Daoy (cell line): ENCODE measurements around the gene MMP11. TPM values are rescaled to one million over a fixed set of nuclear protein-coding genes. Genes with fewer than 3 reads are reported as not detected.
A peak's percentile ranks its signal among the peaks of the same experiment; 100 is the strongest.
"Not testable (repeated sequence)": the region's sequence is repeated elsewhere in the genome, so short reads cannot be mapped to it uniquely, and the experiment has no call there.

Experiments
- DNase-seq: peaks from one replicate; pipeline ENCODE4 v3.0.0-alpha.2; 2015; ENCODE audit warnings: low read depth
- total RNA-seq: library from RNA; depleted of rRNA; stranded (reverse); fragments of >200 nt; shearing (Covaris generic); gene quantifications from 2 replicates; pipeline ENCODE4 v1.2.3, GENCODE V29; 2014; rRNA removed

The MMP11 gene, protein sequence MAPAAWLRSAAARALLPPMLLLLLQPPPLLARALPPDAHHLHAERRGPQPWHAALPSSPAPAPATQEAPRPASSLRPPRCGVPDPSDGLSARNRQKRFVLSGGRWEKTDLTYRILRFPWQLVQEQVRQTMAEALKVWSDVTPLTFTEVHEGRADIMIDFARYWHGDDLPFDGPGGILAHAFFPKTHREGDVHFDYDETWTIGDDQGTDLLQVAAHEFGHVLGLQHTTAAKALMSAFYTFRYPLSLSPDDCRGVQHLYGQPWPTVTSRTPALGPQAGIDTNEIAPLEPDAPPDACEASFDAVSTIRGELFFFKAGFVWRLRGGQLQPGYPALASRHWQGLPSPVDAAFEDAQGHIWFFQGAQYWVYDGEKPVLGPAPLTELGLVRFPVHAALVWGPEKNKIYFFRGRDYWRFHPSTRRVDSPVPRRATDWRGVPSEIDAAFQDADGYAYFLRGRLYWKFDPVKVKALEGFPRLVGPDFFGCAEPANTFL
- 0.34 and 4.2 TPM in 2 replicates for total RNA-seq

GRCh38 chr22:23772649-23773473 is at the start of gene MMP11:
MMP11 (plus strand) TSS chr22:23772849; CDS start chr22:23772871, 22 bp downstream.
- peak; percentile 48 for DNase-seq

- not testable (repeated sequence) for DNase-seq
Measured at GRCh38 chr22:23728108-23728507, 44.5 kb upstream of the MMP11 start.

- no peak for DNase-seq
Measured at GRCh38 chr22:23737696-23738095, 35.0 kb upstream of the MMP11 start.

- no peak for DNase-seq
Measured at GRCh38 chr22:23742505-23743264, 30.0 kb upstream of the MMP11 start.

DNA sequence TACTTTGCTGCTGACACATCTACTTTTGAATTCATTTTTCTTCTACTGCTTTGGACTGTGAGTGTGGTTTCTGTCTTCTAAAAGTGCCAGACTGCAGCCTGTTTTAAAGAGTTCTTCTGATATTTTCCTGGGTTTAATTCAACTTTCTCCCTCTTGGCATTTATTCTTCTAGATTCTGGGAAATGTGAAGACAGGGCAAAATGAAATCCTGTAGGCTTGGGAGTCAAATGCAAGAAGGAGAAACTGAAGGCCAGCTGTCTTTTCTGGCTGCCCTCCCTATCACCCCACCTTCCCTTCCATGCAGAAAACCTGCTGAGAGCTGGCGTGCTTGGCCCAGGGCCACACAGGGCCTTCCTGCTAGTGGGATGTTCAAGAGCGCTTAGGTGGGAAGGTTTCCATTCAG is 29.3 kb upstream of the MMP11 start:
- no peak for DNase-seq

- no peak for DNase-seq
Measured at GRCh38 chr22:23744001-23744400, 28.6 kb upstream of the MMP11 start.

DNA sequence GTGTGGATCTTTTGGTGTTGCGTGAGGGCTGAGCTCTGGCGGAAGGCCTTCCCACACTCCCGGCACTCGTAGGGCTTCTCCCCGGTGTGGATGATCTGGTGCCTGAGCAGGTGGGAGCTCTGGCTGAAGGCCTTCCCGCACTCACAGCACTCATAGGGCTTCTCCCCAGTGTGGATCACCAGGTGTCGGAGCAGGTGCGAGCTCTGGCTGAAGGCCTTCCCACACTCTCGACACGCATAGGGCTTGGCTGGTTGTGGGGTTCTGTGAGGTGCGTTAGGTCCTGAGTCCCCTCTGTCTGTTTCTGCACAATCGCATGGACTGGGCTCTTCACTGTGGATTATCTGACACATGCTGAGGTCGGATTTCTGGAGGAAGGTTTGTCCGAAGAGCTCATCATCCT is 28.2 kb upstream of the MMP11 start:
- DNase-seq, result no peak

- no peak for DNase-seq
Measured at GRCh38 chr22:23745791-23746190, 26.9 kb upstream of the MMP11 start.

DNA sequence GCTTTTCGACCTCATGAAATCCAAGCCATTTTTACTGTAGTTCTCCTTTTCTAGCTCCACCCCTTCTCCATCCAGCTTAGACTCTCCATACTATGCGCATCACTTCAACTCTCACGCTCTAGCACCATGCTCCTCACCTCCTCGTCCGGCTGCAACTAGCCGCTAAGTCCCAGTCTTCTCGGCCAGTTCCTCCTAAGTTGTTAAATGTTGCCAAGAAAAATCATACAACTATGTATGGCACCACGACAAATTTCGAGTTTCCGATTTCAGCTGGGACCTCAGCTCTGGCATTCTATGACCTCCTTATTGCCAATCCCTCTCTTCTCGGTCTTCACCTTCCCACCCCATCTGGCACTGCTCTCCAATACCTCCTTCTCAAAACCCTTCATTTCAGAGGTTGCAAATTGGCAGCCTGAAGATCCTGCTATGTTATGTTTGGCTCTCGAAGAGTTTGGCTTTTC is 22.8 kb upstream of the MMP11 start:
- DNase-seq, result no peak

- no peak for DNase-seq
Measured at GRCh38 chr22:23750367-23750713, 22.3 kb upstream of the MMP11 start.

GRCh38 chr22:23750714-23751440 is 21.8 kb upstream of the MMP11 start, which contains the start of gene ZNF70:
ZNF70 (minus strand) TSS chr22:23751112; CDS start chr22:23745140, 5,972 bp downstream.
- DNase-seq, result peak; percentile 89

DNA sequence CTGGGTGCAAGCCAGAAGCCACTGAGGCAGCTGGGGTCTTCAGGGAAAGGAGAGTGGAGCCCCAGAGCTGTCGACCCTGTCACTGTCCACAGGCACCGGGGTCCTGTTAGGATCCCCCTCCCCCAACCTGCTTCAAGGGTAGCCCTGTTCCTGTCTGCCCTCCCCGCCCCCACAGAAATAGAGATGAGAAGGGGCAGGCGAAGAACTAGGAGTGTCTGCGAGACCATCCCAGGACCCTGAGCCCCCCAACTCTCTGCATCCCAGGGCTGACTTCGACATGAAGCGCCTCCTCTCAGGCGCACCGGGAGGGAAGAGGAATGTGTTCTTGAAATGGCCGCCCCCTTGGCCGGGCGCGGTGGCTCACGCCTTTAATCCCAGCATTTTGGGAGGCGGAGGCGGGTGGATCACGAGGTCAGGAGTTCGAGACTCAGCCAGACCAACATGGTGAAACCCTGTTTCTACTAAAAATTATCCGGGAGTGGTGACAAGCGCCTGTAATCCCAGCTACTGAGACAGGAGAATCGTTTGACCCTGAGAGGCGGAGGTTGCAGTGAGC is 21.1 kb upstream of the MMP11 start:
- DNase-seq, result no peak

GRCh38 chr22:23752090-23752691 is 20.5 kb upstream of the MMP11 start:
- no peak for DNase-seq

- no peak for DNase-seq
Measured at GRCh38 chr22:23752750-23753149, 19.9 kb upstream of the MMP11 start.

DNA sequence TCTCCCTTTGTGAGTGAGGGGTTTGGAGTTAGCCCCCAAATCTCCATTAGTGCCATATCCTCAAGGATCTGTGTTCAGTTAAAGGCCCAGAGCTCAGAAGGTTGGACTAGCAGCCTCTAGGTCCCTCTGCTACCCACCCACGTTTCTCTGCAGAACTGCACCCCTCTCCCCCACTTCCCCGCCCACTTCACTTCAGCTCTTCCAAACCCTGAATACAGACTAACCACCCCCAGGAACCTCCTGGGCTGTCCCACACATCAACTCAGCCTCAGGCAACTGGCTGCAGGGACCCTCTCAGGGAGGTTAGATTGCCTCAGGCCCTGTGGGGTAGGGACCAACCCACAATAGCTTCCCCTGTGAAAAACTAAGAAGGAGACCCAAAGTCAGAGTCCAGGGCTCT is 19.3 kb upstream of the MMP11 start:
- no peak for DNase-seq

GRCh38 chr22:23754220-23754919 is 18.3 kb upstream of the MMP11 start, which contains the start of gene VPREB3:
VPREB3 (minus strand) TSS chr22:23754425; CDS start chr22:23754363, 62 bp downstream.
- DNase-seq, result no peak

- DNase-seq, result no peak
Measured at GRCh38 chr22:23754980-23755636, 17.5 kb upstream of the MMP11 start.

- no peak for DNase-seq
Measured at GRCh38 chr22:23755711-23756110, 16.9 kb upstream of the MMP11 start.

DNA sequence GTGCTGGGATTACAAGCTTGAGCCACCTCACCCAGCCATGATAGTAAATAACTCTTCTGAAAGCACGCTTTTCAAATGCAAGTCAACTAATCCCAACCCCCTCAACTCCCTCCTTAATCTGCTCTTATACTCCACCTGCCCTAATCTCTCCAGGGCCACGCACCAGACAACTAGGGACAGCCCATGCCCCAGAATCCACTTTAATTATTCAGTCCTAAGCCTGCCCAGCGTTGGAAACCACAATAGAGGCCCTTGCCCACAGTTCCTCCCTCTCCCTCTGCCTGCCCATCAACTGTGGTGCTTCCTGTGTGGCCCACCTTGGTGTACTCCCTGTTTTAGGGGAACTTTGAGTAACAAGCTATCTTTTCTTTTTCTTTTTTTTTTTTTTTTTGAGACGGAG is 15.8 kb upstream of the MMP11 start:
- no peak for DNase-seq
